ENCODE data around the gene ATP7B.

Gene ATP7B

GRCh38 chr13:51957377-51958216 lies 53.7 kb downstream of the ATP7B start:
- no peak overlapping the region for H3K4me3 ChIP-seq (ENCODE audit: low read depth, low read length)
- no peak for TF ChIP-seq CTCF (IDR thresholded peaks at IDR 0.05; ENCODE audit: low read depth, low read length)

DNA sequence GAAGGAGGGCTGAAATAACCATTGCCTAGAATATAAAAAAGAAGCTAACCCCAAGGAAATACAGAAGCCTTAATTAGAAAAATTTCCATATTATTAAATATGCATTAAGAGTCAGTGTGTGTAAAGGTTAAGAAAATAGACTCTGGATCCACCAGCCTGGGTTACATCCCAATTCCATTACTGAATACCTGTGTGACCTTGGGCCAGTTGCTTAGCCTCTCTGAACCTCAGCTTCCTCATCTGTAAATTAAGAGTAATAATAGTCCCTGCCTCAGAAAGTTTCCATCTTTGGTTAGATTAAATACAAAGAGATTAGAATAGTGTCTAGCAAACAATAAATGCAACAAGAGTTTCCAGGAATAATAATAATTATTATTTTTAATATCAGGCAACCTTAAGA lies 54.5 kb downstream of the ATP7B start:
- no peak for TF ChIP-seq CTCF (IDR thresholded peaks at IDR 0.05; ENCODE audit: low read depth, low read length)
- no peak overlapping the region for H3K4me3 ChIP-seq (ENCODE audit: low read depth, low read length)

DNA sequence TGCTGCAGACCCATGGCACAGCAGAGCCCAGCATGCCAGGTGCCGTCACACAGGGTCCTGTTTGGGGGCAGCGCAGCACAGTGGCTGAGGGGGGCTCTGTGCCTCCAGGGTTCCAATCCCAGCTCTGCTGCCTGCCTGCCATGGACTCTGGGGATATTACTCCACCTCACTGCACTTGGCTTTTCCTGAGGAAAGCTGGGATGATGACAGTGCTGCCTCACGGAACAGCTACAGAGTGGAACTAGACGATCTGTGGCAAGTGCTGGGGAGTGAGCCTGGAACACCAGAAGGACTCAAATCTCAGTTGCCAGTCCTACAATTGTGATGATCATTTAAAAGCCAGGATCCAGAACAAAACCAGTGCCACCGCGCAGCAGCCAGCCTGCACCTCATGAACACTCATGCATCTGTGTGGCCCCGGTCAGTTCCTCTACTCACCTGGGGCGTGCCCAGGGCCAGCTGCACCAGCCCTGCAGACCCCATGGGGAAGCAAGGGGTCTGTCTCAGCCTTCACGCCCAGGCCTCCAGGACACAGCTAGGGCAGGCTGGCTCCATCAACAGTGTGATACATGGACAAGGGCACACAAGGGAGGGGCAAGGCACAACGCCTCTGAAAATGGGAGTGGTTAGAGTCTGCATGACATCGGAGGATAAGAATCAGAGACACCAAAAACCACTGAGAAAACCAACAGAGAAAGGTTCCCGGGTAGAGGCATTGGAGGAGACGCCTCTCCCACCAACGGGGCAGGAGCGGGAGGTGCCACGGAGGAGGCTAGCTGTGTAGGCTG lies 55.2 kb downstream of the ATP7B start:
- no peak for TF ChIP-seq CTCF (IDR thresholded peaks at IDR 0.05; ENCODE audit: low read depth, low read length)
- H3K4me3 ChIP-seq (ENCODE audit: low read depth, low read length), result no peak overlapping the region

GRCh38 chr13:51955281-51955771 lies 55.9 kb downstream of the ATP7B start:
- no peak for TF ChIP-seq CTCF (IDR thresholded peaks at IDR 0.05; ENCODE audit: low read depth, low read length)

DNA sequence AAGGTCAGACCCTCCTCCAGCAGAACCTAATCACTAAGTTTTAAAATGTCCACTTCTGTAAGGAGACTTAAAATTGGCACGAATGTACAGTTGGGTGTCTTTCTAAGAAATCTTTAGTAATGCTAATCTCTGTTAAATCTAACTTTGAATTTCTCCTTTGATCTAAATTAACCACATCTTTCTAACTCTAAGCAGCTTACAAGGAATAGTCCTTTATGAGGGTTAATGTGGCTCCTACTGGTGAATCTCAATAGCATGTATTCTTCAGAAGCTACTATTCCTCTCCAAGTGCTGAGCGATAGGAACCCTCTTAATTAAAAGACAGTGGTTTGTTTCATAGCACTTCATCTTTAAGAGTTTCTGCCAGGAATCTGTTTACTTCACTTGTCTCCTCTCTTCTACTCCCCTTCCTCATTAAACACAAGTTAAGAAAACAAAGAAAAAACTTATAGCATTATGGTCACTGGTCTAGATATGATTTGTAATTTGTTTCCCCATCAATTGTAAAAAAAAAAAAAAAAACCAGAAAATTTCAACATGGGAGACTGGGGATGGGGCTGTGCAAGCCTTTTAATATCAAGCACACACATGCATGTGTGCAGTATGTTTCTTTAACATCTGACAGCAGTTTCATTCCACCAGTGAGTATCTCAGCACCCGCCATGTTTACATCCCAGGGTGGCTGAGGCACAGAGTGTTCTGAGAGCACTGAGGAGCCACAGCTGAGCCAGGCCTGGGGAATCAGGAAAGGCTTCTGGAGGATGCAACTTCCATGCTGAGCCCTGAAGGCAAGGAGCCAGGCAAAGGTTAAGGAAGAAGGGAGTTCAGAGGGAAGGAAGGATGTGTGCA lies 57.7 kb downstream of the ATP7B start:
- no peak for TF ChIP-seq CTCF (IDR thresholded peaks at IDR 0.05; ENCODE audit: low read depth, low read length)
- no peak overlapping the region for H3K4me3 ChIP-seq (ENCODE audit: low read depth, low read length)

More at GRCh38 chr13:51955281-51955771, 55.9 kb downstream of the ATP7B start:
- H3K4me3 ChIP-seq (ENCODE audit: low read depth, low read length), result no peak overlapping the region

DNA sequence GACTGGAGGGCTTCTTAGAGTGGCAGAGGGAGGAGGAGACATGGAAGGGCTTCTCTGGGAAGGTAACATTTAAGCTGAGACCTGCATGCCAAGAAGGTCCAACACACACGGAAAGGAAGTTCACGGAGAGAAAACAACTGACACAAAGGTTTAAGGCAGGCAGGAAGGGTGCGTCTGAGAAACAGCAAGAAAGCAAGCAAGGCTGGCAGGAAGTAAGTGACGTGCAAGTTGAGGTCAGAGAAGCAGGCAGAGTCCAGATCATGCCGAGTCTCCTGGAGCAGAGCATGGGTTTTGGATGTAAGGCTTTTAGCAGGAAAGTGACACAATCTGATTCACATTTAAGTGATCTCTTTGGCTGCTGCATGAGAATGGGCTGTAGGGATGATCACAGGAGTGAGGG lies 60.5 kb downstream of the ATP7B start:
- H3K4me3 ChIP-seq (ENCODE audit: low read depth, low read length), result no peak overlapping the region
- no peak for TF ChIP-seq CTCF (IDR thresholded peaks at IDR 0.05; ENCODE audit: low read depth, low read length)
